Measurements from ENCODE around the gene TESK1. TPM values are rescaled to one million over a fixed set of nuclear protein-coding genes. Genes with fewer than 3 reads are reported as not detected.

Gene TESK1
- total RNA-seq, 1 donor from 2014 or later, result 62.3 TPM

- TF ChIP-seq CTCF (IDR thresholded peaks at IDR 0.05; ENCODE audit: unreplicated experiment), result no peak
- Mint-ChIP-seq H3K9me3 (ENCODE audit: low read depth) (no peaks in the 10 kb centered on the region), H3K27me3 (no peaks in the 10 kb centered on the region), H3K36me3 (ENCODE audit: insufficient read depth) (peaks cover under 1% of the 10 kb centered on the region), H3K4me3 (ENCODE audit: low read depth) (peak overlapping the region; percentile 55), H3K4me1 (ENCODE audit: low read depth) (peaks cover 9% of the 10 kb centered on the region), H3K27ac (peak overlapping the region; percentile 82)
- DNase-seq (ENCODE audit: low spot score, unreplicated experiment), result peak; percentile 34
Observed at GRCh38 chr9:35563791-35564197, 41.3 kb upstream of the TESK1 start.

- no peak for DNase-seq (ENCODE audit: low spot score, unreplicated experiment)
- TF ChIP-seq CTCF (IDR thresholded peaks at IDR 0.05; ENCODE audit: unreplicated experiment), result no peak
- no peaks in the 10 kb centered on the region for H3K9me3 Mint-ChIP-seq (ENCODE audit: low read depth)
- H3K4me3 Mint-ChIP-seq (ENCODE audit: low read depth), result no peak overlapping the region
- no peak overlapping the region for H3K27ac Mint-ChIP-seq
- no peaks in the 10 kb centered on the region for H3K27me3 Mint-ChIP-seq
- no peaks in the 10 kb centered on the region for H3K36me3 Mint-ChIP-seq (ENCODE audit: insufficient read depth)
- H3K4me1 Mint-ChIP-seq (ENCODE audit: low read depth), result peaks cover 9% of the 10 kb centered on the region
Observed at GRCh38 chr9:35564658-35565061, 40.4 kb upstream of the TESK1 start.

- Mint-ChIP-seq H3K27ac (no peak overlapping the region), H3K27me3 (no peaks in the 10 kb centered on the region), H3K4me3 (ENCODE audit: low read depth) (no peak overlapping the region), H3K36me3 (ENCODE audit: insufficient read depth) (no peaks in the 10 kb centered on the region), H3K4me1 (ENCODE audit: low read depth) (peaks cover 9% of the 10 kb centered on the region), H3K9me3 (ENCODE audit: low read depth) (no peaks in the 10 kb centered on the region)
- TF ChIP-seq CTCF (IDR thresholded peaks at IDR 0.05; ENCODE audit: unreplicated experiment), result no peak
- no peak for DNase-seq (ENCODE audit: low spot score, unreplicated experiment)
Observed at GRCh38 chr9:35566417-35566816, 38.6 kb upstream of the TESK1 start.

- no peak overlapping the region for H3K27ac Mint-ChIP-seq
- TF ChIP-seq CTCF (IDR thresholded peaks at IDR 0.05; ENCODE audit: unreplicated experiment), result no peak
- H3K4me1 Mint-ChIP-seq (ENCODE audit: low read depth), result peaks cover 9% of the 10 kb centered on the region
- H3K27me3 Mint-ChIP-seq, result no peaks in the 10 kb centered on the region
- no peaks in the 10 kb centered on the region for H3K36me3 Mint-ChIP-seq (ENCODE audit: insufficient read depth)
- H3K4me3 Mint-ChIP-seq (ENCODE audit: low read depth), result no peak overlapping the region
- DNase-seq (ENCODE audit: low spot score, unreplicated experiment), result no peak
- H3K9me3 Mint-ChIP-seq (ENCODE audit: low read depth), result no peaks in the 10 kb centered on the region
Observed at GRCh38 chr9:35568196-35568595, 36.9 kb upstream of the TESK1 start.

- H3K27me3 Mint-ChIP-seq, result no peaks in the 10 kb centered on the region
- H3K36me3 Mint-ChIP-seq (ENCODE audit: insufficient read depth), result no peaks in the 10 kb centered on the region
- H3K27ac Mint-ChIP-seq, result no peak overlapping the region
- TF ChIP-seq CTCF (IDR thresholded peaks at IDR 0.05; ENCODE audit: unreplicated experiment), result no peak
- peaks cover 1% of the 10 kb centered on the region for H3K4me1 Mint-ChIP-seq (ENCODE audit: low read depth)
- H3K4me3 Mint-ChIP-seq (ENCODE audit: low read depth), result no peak overlapping the region
- no peak for DNase-seq (ENCODE audit: low spot score, unreplicated experiment)
- no peaks in the 10 kb centered on the region for H3K9me3 Mint-ChIP-seq (ENCODE audit: low read depth)
Observed at GRCh38 chr9:35569206-35569605, 35.9 kb upstream of the TESK1 start.
